ENCODE results near the gene PRMT7.

DNA sequence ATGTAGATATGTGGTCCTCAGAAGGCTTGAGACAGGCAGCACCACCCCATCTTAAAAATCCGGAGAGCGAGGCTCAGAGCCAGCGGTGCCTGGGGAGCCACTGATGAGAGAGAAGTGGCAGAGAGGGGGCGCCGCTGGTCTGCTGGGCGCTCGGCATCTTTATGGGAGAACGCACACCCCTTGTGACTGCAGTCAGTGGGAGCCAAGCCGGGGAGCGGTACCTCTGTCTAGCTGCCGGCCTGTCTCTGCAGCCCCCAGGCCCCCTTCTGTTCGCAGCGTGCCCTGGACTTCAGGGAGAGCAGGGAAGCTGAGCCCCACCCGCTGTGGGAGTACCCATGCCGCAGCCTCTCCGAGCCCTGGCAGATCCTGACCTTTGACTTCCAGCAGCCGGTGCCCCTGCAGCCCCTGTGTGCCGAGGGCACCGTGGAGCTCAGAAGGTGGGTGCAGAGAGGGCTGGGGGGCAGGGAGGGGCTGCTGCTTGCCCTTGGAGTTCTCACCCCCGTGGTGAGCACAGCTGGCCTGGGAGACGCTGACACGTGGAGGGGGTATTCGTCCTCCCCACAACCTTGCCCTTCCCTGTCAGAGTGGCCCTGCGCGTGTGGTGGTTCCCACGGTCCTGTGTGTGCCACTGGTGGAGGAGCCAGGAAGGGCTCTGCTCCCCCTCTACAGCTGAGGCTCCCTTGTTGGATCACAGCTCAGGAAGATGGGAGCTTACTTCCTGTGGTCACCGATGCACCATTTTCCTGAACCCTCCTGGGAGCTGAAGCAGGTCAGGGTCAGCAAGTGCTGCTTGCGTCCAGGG lies 44.8 kb downstream of the PRMT7 start:
- TF ChIP-seq CTCF (IDR thresholded peaks at IDR 0.05), result no peak
- TF ChIP-seq POLR2A (IDR thresholded peaks at IDR 0.05), result no peak
